Duodenal mucosa (tissue), 2 donors: ENCODE measurements around the gene GULP1.

Experiments
- H3K27ac ChIP-seq: one replicate; pipeline ENCODE4 v1.7.0; 2013; ENCODE audit warnings: low read depth, low read length
- H3K27me3 ChIP-seq, 2 donors: one replicate each; pipeline ENCODE4 v1.7.0; 2013; ENCODE audit warnings: low read length in 2 of 2, control low read depth in 1 of 2; ENCODE audit not compliant: insufficient read depth in 2 of 2, control insufficient read depth in 1 of 2
- H3K36me3 ChIP-seq, 2 donors: one replicate each; pipeline ENCODE4 v1.7.0; 2013; ENCODE audit warnings: low read length in 2 of 2, control low read depth in 1 of 2; ENCODE audit not compliant: insufficient read depth in 2 of 2, control insufficient read depth in 1 of 2
- H3K4me1 ChIP-seq, 2 donors: one replicate each; pipeline ENCODE4 v1.7.0; 2013; ENCODE audit warnings: low read length in 2 of 2, control low read depth in 1 of 2; ENCODE audit not compliant: insufficient read depth in 2 of 2, control insufficient read depth in 1 of 2
- H3K4me3 ChIP-seq, 2 donors: one replicate each; pipeline ENCODE4 v1.7.0; 2013; ENCODE audit warnings: low read length in 2 of 2, low read depth in 1 of 2
- H3K9ac ChIP-seq, 2 donors: one replicate each; pipeline ENCODE4 v1.7.0; 2013; ENCODE audit warnings: low read length in 2 of 2, low read depth in 1 of 2
- H3K9me3 ChIP-seq, 2 donors: one replicate each; pipeline ENCODE4 v1.7.0; 2013; ENCODE audit warnings: low read length in 2 of 2, control low read depth in 1 of 2; ENCODE audit not compliant: control insufficient read depth in 1 of 2

GULP1 gene

GRCh38 chr2:188517549-188518215, 226.0 kb downstream of the GULP1 start:
- no peaks in the 10 kb centered on the region for H3K36me3 ChIP-seq
- H3K9ac ChIP-seq, result no peak overlapping the region
- no peaks in the 10 kb centered on the region for H3K27me3 ChIP-seq
- H3K4me1 ChIP-seq, result no peaks in the 10 kb centered on the region
- no peaks in the 10 kb centered on the region for H3K9me3 ChIP-seq
- no peak overlapping the region for H3K27ac ChIP-seq
- H3K4me3 ChIP-seq, result no peak overlapping the region

GRCh38 chr2:188518381-188518780, 226.7 kb downstream of the GULP1 start:
- Histone ChIP-seq H3K4me1 (no peaks in the 10 kb centered on the region), H3K4me3 (no peak overlapping the region), H3K27ac (no peak overlapping the region), H3K27me3 (no peaks in the 10 kb centered on the region), H3K9me3 (no peaks in the 10 kb centered on the region), H3K9ac (no peak overlapping the region), H3K36me3 (no peaks in the 10 kb centered on the region)

GRCh38 chr2:188519136-188519535, 227.5 kb downstream of the GULP1 start:
- Histone ChIP-seq H3K27ac (no peak overlapping the region), H3K36me3 (no peaks in the 10 kb centered on the region), H3K9me3 (no peaks in the 10 kb centered on the region), H3K4me1 (no peaks in the 10 kb centered on the region), H3K27me3 (no peaks in the 10 kb centered on the region), H3K4me3 (no peak overlapping the region), H3K9ac (no peak overlapping the region)

GRCh38 chr2:188522517-188522916, 230.8 kb downstream of the GULP1 start:
- H3K4me1 ChIP-seq, result no peaks in the 10 kb centered on the region
- no peaks in the 10 kb centered on the region for H3K36me3 ChIP-seq
- H3K27ac ChIP-seq, result no peak overlapping the region
- no peak overlapping the region for H3K4me3 ChIP-seq
- no peaks in the 10 kb centered on the region for H3K27me3 ChIP-seq
- H3K9me3 ChIP-seq, result no peaks in the 10 kb centered on the region
- no peak overlapping the region for H3K9ac ChIP-seq

- H3K36me3 ChIP-seq, result no peaks in the 10 kb centered on the region
- no peak overlapping the region for H3K4me3 ChIP-seq
- H3K27me3 ChIP-seq, result no peaks in the 10 kb centered on the region
- H3K9ac ChIP-seq, result no peak overlapping the region
- H3K9me3 ChIP-seq, result no peaks in the 10 kb centered on the region
- no peaks in the 10 kb centered on the region for H3K4me1 ChIP-seq
- no peak overlapping the region for H3K27ac ChIP-seq
Observed at GRCh38 chr2:188523919-188524318, 232.2 kb downstream of the GULP1 start.

- Histone ChIP-seq H3K27ac (no peak overlapping the region), H3K4me3 (no peak overlapping the region), H3K9ac (no peak overlapping the region), H3K27me3 (no peaks in the 10 kb centered on the region), H3K9me3 (no peaks in the 10 kb centered on the region), H3K4me1 (no peaks in the 10 kb centered on the region), H3K36me3 (no peaks in the 10 kb centered on the region)
Observed at GRCh38 chr2:188524519-188525113, 232.9 kb downstream of the GULP1 start.

GRCh38 chr2:188526701-188527100, 235.0 kb downstream of the GULP1 start:
- H3K9ac ChIP-seq, result no peak overlapping the region
- H3K4me3 ChIP-seq, result no peak overlapping the region
- no peak overlapping the region for H3K27ac ChIP-seq
- no peaks in the 10 kb centered on the region for H3K27me3 ChIP-seq
- no peaks in the 10 kb centered on the region for H3K4me1 ChIP-seq
- H3K36me3 ChIP-seq, result no peaks in the 10 kb centered on the region
- no peaks in the 10 kb centered on the region for H3K9me3 ChIP-seq

- H3K36me3 ChIP-seq, result no peaks in the 10 kb centered on the region
- H3K9ac ChIP-seq, result no peak overlapping the region
- no peak overlapping the region for H3K27ac ChIP-seq
- no peaks in the 10 kb centered on the region for H3K9me3 ChIP-seq
- no peak overlapping the region for H3K4me3 ChIP-seq
- no peaks in the 10 kb centered on the region for H3K27me3 ChIP-seq
- no peaks in the 10 kb centered on the region for H3K4me1 ChIP-seq
Observed at GRCh38 chr2:188527141-188527540, 235.5 kb downstream of the GULP1 start.

- Histone ChIP-seq H3K4me3 (no peak overlapping the region), H3K4me1 (no peaks in the 10 kb centered on the region), H3K36me3 (no peaks in the 10 kb centered on the region), H3K9me3 (no peaks in the 10 kb centered on the region), H3K27ac (no peak overlapping the region), H3K27me3 (no peaks in the 10 kb centered on the region), H3K9ac (no peak overlapping the region)
Observed at GRCh38 chr2:188527581-188527993, 235.9 kb downstream of the GULP1 start.

GRCh38 chr2:188529710-188530109, 238.0 kb downstream of the GULP1 start:
- no peak overlapping the region for H3K27ac ChIP-seq
- H3K9ac ChIP-seq, result no peak overlapping the region
- H3K36me3 ChIP-seq, result no peaks in the 10 kb centered on the region
- H3K4me1 ChIP-seq, result no peaks in the 10 kb centered on the region
- no peaks in the 10 kb centered on the region for H3K27me3 ChIP-seq
- H3K4me3 ChIP-seq, result no peak overlapping the region
- H3K9me3 ChIP-seq, result no peaks in the 10 kb centered on the region
